GM20000 (cell line): Measurements from ENCODE around the gene RRP1.

Experiments
- DNase-seq: peaks from one replicate; pipeline ENCODE4 v3.0.0; 2012; ENCODE audit warnings: low spot score
- TF ChIP-seq, protein P1 (sequence below): IDR thresholded peaks from 2 replicates; pipeline ENCODE4 v1.5.1; 2012; ENCODE audit warnings: mild to moderate bottlenecking, control low read depth; ENCODE audit errors: extremely low read depth, missing control alignments

RRP1 gene

DNA sequence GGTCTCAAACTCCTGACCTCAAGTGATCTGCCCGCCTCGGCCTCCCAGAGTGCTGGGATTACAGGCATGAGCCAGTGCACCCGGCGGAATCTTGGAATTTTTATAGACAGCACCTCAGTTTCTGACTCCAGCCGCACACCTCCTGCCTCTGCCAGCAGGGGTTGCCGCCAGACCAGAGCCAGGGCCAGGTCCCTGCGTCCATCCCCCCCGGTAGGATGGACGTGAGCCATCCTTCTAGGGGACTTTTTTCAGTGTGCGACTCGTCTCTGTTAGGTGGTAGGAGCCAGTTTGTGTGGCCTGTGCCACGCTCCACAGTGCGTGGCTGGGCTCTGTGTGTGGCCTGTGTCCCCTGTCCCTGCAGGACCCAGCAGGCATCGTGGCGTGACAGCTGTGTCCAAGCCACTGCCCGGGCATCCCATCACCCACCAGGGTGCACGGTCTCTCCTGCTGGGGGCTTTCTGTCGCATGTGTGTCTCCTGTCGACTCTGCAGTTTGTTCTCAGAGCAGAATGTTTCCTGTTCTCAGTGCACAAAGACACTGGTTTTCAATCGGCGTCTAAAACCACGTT is 28.9 kb upstream of the RRP1 start:
- TF ChIP-seq, protein P1, sequence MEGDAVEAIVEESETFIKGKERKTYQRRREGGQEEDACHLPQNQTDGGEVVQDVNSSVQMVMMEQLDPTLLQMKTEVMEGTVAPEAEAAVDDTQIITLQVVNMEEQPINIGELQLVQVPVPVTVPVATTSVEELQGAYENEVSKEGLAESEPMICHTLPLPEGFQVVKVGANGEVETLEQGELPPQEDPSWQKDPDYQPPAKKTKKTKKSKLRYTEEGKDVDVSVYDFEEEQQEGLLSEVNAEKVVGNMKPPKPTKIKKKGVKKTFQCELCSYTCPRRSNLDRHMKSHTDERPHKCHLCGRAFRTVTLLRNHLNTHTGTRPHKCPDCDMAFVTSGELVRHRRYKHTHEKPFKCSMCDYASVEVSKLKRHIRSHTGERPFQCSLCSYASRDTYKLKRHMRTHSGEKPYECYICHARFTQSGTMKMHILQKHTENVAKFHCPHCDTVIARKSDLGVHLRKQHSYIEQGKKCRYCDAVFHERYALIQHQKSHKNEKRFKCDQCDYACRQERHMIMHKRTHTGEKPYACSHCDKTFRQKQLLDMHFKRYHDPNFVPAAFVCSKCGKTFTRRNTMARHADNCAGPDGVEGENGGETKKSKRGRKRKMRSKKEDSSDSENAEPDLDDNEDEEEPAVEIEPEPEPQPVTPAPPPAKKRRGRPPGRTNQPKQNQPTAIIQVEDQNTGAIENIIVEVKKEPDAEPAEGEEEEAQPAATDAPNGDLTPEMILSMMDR = no peak
- DNase-seq = no peak

DNA sequence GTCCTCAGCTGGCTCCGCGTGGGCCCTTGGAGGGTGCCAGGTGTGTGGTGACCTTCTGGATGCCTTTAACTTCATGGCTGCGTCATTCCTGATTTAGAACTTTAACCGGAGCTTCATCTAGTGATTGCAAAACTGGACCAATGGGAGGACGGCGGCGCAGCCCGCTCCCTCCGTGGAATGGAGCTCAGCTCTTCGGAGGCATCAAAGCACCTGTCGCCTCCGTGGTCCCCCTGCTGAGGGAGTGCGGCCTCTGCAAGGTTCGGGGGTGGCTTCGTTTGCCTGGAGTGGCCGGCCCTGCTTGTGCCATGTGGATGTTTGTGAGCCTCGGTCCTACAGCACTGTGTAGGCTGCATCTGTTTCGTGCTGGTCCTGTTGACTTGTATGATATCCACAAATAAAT is 27.5 kb upstream of the RRP1 start:
- DNase-seq = no peak
- TF ChIP-seq, protein P1 = no peak

DNA sequence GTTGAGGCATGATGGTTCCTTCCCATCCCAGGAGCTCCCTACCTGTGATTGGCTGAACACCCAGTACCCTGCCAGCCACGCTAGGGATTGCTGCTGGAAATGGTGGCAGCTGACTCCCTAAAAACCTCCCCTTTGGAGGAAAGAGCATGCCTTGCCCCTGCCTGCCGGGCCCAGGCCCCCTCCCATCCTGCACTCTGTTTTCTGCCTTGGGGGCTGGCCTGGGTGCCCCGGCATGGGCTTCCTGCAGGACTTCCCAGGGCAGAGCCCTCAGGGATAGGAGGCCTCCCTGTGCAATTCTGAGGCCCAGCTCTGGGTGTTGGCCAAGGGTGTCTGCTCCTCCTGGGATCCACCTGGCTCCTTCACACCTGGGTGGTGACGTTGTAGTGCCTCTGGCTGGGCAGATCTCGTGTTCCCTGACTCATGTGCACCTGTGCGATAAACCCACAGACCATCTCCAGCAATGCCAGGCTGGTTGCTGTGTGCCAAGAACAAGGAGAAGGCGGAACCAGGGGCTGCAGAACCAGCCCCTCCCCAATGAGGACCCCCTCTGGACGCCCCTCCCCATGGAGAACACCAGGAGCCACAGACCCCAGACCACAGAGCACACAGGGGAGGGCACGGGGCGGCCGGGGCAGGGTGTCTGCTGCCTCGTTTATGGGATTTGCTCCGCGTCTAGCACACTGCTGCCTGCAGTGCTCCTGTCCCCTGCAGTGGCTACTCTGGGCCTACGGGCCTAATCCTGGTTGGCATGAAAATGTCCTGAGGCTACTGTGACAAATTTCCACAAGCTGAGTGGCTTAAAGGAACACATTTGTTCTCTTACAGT is 26.9 kb upstream of the RRP1 start:
- TF ChIP-seq, protein P1 = no peak
- no peak for DNase-seq

DNA sequence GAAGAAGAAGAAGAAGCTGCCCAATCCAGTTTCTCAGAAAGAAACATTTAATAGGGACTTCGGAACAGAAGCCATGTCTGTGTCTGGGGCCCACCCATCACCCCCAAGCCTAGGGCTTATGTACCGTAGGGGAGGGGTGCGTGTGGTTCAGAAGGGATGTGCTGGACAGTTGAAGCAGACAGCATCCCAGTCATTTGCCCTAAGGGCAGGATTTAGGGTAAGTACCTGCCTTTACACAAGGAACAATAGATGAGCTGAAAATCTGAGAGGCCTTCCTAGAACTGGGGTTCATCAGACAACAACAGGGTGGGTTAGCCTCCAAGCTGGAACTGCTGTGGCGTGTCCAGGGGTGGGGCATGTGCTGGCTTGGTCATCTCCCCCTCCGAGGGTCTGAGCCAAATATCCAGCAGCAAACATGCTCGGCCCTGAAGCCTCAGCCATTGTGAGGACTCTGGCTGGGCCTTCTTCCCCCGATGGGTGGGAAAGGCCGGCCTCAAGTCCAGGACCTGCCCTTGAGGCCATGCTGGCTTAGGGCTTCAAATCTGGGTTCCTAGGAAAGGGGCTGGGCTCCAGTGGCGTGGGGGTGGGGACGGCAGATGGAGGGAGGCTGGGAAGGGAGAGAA is 25.4 kb upstream of the RRP1 start:
- no peak for DNase-seq
- TF ChIP-seq, protein P1 = no peak

DNA sequence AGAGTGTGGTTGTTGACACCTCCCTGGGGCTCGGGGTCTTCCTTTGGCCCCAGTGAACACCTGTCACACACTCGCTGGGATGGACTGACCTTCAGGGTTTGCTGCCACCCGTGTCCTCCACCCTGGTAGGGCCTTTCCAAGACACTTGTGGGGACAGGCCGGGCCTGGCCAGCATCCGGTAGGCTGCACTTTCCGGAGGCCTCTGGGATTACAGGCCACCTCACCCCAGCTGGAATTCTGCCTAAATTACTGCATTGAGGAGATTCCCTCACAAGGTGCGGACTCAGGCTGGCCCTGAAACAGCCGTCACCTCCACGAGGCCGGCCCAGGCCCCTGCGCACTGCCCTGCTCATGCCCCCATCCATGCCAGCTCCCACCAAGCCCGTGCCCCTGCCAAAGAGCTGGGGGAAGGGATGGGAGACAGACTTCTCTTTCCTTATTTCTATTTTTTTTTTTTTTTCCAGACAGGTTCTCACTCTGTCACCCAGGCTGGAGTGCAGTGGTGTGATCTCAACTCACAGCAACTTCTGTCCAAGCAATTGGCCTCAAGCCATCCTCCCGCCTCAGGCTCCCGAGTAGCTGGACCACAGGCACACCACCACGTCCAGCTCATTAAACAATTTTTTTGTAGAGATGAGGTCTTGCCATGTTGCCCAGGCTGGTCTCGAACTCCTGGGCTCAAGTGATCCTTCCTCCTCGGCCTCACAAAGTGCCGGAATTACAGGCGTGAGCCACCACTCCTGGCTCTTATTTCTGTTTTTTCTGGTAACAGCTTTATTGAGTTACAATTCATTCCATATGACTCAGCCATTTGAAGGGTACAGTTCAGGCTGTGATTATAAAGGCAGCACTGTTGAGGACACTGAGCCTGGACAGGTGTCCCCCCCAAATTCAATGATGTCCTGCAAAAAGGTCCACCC is 24.5 kb upstream of the RRP1 start:
- TF ChIP-seq, protein P1 = no peak
- DNase-seq = no peak

DNA sequence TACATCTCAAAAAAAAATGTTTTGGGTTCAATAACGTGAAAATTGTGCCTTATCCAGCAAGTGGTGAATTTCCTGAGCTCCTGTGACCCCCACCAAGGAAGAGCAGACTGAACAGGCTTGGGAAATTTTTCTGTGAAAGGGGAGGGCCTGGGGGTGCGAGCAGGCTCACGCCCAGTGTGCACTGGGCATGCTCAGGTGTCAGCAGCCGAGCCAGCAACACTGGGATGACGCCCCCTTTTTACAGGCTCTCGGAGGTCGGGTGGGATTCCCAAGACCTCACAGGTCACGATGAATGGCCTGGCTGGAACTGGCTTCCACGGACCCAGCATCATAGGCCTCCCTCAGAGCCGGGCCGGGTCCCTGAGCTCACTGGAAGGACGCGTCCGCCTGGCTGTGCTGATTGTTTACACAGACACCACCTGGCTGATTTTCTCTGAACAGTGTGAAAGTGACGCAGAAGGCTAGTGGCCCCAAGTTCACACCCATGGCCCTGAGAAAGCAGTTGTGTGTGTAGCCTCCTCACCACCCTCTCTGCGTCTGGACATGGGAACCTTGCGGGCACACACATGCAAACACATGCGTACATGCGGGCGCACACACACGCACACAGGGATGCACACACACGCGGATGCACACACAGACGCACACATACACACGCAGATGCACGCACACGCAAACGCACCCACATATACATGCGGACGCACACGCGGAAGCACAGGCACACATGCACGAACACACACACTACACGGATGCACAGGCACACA is 22.5 kb upstream of the RRP1 start:
- no peak for DNase-seq
- TF ChIP-seq, protein P1 = no peak
